Embryonic facial prominence (tissue), 1 donor: ENCODE measurements around the gene C1QL1.

ENCODE experiments used
- DNase-seq: peaks from one replicate; pipeline ENCODE4 v3.0.0-alpha.2; 2016; ENCODE audit errors: extremely low spot score

C1QL1 gene

GRCh38 chr17:44989552-44990138, 21.5 kb upstream of the C1QL1 start:
- DNase-seq, result no peak

DNA sequence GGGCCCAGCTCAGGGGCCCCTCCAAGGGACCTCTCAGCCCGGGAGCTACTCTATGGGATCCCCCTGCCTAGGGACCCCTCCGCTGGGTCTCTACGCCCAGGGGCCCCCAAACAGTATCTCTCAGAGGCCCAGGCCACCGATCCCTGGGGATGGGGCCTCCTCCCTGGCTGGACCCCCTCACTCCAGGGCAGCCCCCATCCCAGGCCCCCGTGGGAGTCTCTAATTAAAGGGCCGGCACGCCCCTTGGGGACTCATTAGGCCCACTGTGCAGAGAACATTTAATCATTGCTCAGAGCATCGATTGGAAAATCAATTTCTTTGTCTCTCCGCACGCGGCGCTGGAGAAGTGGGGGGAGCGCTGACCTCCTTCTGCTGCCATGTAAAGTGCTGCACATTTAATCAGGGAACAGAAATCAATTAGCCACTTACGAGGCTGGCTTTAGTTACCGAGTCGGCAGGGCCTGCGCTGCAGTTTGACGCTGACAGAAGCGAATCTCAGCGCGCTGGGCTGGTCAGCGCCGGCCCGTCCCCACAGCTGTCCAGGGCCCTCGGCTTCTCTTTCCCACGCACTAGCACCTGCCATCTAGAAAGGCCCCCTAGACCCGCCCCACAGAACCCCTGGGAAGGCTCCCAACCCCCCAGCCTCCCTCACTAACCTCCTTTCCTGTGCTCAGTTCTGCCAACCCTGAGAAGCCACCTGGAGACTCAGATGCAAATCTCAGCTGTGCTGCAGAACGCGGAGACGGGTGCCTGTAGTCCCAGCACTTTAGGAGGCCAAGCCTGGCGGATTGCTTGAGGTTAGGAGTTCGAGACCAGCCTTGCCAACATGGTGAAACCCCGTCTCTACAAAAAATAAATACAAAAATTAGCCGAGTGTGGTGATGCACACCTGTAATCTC, 20.2 kb upstream of the C1QL1 start:
- no peak for DNase-seq

DNA sequence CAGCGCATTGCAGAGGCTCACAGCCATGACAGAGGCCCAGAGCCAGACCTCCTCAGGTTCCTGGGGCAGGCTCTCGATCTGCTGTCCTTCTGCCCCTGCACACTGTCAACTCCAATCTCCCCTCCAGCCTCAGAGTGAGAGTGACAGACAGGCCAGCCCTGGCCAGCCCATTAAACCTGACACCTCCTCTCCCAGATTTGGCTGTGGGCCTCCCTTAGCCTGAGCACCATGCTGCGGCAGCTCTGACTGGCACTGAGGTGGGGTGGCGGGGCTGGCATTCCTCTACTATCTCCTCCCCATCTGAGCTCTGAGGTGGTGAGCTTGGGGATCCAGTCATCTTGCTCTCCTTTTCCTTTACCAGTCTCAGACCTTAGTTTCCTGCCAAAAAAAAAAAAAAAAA, 15.5 kb upstream of the C1QL1 start:
- no peak for DNase-seq

- no peak for DNase-seq
Observed at GRCh38 chr17:44982113-44982702, 14.1 kb upstream of the C1QL1 start.

DNA sequence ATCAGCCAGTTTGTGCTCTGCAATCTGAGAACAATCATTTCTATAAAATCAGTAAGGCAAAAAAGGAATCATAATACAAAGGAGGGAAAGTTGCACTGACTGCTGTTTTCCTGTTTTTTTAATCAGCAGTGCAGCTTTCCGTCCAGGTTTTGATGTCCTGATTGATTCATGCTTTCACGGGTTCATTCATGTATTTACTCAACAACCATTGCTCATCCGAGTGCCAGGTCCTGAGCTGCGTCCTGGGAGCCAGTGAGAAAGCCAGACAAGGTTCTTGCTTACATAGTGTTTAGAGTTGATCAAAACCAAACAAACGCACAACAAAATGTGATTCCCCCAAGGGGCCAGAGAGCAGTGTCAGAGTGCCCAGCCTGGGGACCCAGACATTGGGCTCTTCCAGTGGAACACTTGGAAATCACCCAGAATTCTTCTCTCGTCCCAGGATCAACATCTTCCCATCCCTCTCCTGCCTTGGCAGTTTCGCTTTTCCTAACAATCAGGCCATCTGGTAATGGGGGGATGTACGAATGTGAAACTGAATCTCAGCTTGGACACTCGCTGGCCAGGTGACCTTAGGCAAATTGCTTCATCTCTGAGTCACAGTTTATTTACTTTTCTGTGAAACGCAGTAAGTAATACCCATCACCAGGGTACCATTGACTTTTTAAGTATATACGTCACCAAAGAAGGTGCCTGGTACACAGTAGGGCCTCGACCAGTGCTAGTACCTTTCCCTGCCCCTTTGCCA, 13.3 kb upstream of the C1QL1 start:
- no peak for DNase-seq

GRCh38 chr17:44979426-44979995, 11.4 kb upstream of the C1QL1 start:
- no peak for DNase-seq

GRCh38 chr17:44978807-44979206, 10.7 kb upstream of the C1QL1 start:
- DNase-seq, result no peak

- DNase-seq, result no peak
Observed at GRCh38 chr17:44977814-44978550, 9.9 kb upstream of the C1QL1 start.

DNA sequence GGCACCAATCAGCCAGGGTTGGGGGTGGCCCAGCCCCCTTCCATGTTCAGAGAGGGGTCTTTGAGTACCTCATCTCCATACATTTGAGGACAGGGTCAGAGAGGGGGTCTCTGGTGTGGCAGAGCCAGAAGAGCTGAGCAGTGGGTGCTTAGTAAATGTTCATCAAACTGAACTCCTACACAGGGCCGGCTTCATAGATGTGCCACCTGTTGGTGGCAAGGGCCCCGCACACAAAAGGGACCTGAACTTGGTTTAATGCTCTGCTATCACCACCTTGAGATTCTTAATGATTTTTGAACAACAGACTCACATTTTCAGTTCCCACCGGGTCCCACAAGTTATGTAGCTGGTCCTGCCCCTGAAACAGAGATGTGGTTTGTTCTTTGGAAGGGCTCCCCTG, 9.0 kb upstream of the C1QL1 start:
- no peak for DNase-seq

DNA sequence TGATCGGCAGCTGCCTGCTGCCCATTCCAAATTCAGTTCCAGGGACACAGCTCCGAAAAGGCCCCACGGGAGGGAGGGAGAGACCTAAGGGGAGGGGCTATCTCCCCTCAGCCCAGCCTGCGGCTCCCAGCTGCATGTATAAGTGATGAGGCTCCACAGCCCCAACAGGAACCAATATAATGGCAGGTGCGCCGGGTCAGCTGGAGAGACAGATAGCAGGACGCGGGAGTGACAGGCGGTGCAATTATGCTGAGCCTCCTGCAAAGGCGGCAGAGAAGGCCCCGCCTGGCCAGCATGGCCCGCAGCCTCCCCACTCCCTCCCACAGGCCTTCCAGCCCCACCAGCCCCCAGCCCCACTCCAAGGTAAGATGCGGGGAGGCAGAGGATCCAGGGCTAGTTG, 8.1 kb upstream of the C1QL1 start:
- DNase-seq, result no peak

- no peak for DNase-seq
Observed at GRCh38 chr17:44972953-44973352, 4.8 kb upstream of the C1QL1 start.

GRCh38 chr17:44971776-44972483, 3.8 kb upstream of the C1QL1 start:
- no peak for DNase-seq

GRCh38 chr17:44970136-44970741, 2.1 kb upstream of the C1QL1 start:
- DNase-seq, result no peak

GRCh38 chr17:44969144-44969780, 1.2 kb upstream of the C1QL1 start:
- no peak for DNase-seq

GRCh38 chr17:44967907-44968224, 237 bp downstream of the C1QL1 start:
- DNase-seq, result no peak

DNA sequence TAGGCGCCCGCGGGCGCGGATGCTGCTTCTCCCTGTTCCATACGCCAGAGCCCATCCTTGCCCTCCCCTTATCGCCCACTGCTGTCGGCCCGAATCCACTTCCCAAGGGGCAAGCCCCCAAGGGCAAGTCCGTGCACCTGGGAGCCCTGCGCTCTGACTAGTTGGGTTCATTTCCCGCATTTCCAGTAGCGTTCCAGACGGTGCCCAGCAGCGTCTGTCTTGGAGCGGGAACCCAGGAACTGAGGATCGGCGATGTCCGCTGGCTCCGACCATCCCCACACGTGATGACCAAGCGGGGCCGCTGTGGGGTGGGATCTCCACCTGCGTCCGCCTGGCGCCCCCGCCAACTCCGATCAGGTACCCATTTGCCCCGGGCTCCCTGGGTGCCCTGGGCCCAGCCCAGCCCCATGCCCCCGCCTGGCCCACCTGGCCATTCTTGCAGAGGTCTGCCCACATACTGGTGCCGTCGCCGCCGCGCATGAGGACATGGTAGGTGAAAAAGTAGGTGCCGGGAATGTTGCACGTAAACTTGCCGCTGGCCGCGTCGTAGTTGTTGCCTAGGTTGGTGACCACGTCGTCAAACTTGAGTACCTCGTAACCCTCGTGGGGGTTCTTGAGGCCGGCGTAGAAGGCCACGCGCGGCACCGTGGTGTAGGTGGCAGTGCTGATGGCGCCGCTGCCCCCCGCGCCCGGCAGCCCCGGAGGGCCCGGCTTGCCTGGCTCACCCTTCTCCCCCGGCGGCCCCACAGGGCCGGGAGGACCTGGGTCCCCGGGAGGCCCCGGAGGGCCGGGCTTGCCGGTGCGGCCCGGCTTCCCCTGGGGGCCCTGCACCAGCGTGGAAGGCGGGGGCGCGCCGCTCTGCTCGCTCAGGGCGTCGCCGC, 837 bp downstream of the C1QL1 start:
- DNase-seq, result no peak

GRCh38 chr17:44966348-44967025, 1.6 kb downstream of the C1QL1 start:
- DNase-seq, result no peak
